ENCODE measurements around the gene AQP3.

- TF ChIP-seq CTCF (IDR thresholded peaks at IDR 0.05; ENCODE audit: low read depth, low read length, poor library complexity, severe bottlenecking) (no peak), EZH2phosphoT487 (IDR thresholded peaks at IDR 0.05; ENCODE audit: borderline replicate concordance, low read length) (no peak)
Measured at GRCh38 chr9:33419708-33420303, 27.6 kb downstream of the AQP3 start.

All from DOHH2 (cell line).